Peyer's patch (tissue), 4 donors: ENCODE measurements around the gene DPEP2.

Experiments
- POLR2A ChIP-seq, 2 donors: fragments of 450-650 bp; IDR thresholded peaks; one replicate each; pipeline ENCODE4 v1.5.1; 2017; ENCODE audit warnings: antibody characterized with exemption in 2 of 2, mild to moderate bottlenecking in 2 of 2, moderate library complexity in 2 of 2
- TF ChIP-seq, protein P1 (sequence below), 6 experiments: fragments of 450-650 bp in 4 of 6; fragments of 200-600 bp in 2 of 6; sonication (generic) in 1 of 6; IDR thresholded peaks; one replicate each; pipeline ENCODE4 v1.5.1; 2017 to 2019; ENCODE audit warnings: antibody characterized with exemption in 6 of 6, mild to moderate bottlenecking in 3 of 6, moderate library complexity in 1 of 6

- TF ChIP-seq POLR2A (IDR thresholded peaks at IDR 0.05) = no peak
- TF ChIP-seq, protein P1, sequence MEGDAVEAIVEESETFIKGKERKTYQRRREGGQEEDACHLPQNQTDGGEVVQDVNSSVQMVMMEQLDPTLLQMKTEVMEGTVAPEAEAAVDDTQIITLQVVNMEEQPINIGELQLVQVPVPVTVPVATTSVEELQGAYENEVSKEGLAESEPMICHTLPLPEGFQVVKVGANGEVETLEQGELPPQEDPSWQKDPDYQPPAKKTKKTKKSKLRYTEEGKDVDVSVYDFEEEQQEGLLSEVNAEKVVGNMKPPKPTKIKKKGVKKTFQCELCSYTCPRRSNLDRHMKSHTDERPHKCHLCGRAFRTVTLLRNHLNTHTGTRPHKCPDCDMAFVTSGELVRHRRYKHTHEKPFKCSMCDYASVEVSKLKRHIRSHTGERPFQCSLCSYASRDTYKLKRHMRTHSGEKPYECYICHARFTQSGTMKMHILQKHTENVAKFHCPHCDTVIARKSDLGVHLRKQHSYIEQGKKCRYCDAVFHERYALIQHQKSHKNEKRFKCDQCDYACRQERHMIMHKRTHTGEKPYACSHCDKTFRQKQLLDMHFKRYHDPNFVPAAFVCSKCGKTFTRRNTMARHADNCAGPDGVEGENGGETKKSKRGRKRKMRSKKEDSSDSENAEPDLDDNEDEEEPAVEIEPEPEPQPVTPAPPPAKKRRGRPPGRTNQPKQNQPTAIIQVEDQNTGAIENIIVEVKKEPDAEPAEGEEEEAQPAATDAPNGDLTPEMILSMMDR (IDR thresholded peaks at IDR 0.05) = no peak
Measured at GRCh38 chr16:68005786-68006286, 6.6 kb upstream of the DPEP2 start.
